ENCODE data around the gene ABHD10. TPM values are rescaled to one million over a fixed set of nuclear protein-coding genes. Genes with fewer than 3 reads are reported as not detected.

ABHD10 gene
- total RNA-seq, 1 donor from 2014 or later = 82.9 TPM

DNA sequence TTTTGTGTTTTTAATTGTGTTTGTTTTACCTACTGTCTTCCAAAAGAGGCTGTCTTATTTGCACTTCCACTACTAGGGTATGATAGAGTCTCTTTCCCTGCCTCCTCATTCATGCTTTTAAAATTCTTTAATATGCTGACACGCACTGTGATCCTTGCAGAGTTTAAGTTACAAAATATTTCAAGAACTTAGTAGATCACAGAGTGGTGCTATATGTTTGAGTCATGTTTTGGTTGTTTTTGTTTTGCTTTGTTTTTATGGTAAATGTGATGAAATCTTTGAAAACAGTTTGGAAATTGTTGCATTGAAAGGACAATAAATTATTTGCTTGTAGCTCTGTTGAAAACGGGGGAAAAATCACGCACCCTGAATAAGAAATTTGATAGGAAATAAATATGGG lies 5.9 kb upstream of the ABHD10 start:
- Mint-ChIP-seq H3K4me3 (no peak overlapping the region), H3K9me3 (no peaks in the 10 kb centered on the region), H3K27ac (no peak overlapping the region), H3K36me3 (peaks cover 4% of the 10 kb centered on the region), H3K4me1 (peaks cover 12% of the 10 kb centered on the region), H3K27me3 (ENCODE audit: insufficient read depth, low read depth) (no peaks in the 10 kb centered on the region)
- Histone ChIP-seq H3F3A (ENCODE audit: low read depth) (peaks cover 6% of the 10 kb centered on the region), H3K9me3 (ENCODE audit: low read depth) (no peaks in the 10 kb centered on the region), H2AFZ (replicated peaks) (no peak overlapping the region), H3K79me2 (ENCODE audit: low read depth) (no peaks in the 10 kb centered on the region), H3K27ac (no peak overlapping the region), H3K4me1 (no peaks in the 10 kb centered on the region), H3K4me2 (no peak overlapping the region), H3K4me3 (no peak overlapping the region), H4K20me1 (ENCODE audit: low read depth) (no peaks in the 10 kb centered on the region), H3K36me3 (no peaks in the 10 kb centered on the region), H3K9ac (no peak overlapping the region), H3K27me3 (peaks cover under 1% of the 10 kb centered on the region)
- no peak for TF ChIP-seq EZH2phosphoT487 (IDR thresholded peaks at IDR 0.05)
- DNase-seq (ENCODE audit: low spot score) = no peak

DNA sequence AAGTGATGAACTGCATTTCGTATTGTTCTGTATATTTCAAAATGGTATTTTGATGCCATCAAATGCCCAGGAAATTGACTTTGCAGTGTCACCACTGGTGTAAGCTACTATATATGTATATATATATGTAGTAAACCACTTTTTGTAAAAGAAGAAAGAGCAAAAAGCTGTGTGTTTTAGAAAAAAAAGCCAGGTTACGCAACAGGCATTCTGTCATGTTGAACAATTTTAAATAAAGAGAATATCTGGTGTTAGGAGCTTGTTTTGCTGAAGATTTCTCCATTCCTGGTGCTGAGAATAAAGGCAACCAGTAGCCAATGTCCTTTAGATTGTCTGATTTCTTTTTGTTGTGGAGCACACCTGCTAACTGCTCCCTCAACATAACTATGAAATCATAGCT lies 3.7 kb upstream of the ABHD10 start:
- no peak overlapping the region for H2AFZ ChIP-seq (replicated peaks)
- no peak overlapping the region for H3K9ac ChIP-seq
- H3K27me3 ChIP-seq = peaks cover 5% of the 10 kb centered on the region
- H3K27me3 Mint-ChIP-seq (ENCODE audit: insufficient read depth, low read depth) = no peaks in the 10 kb centered on the region
- no peaks in the 10 kb centered on the region for H3K9me3 ChIP-seq (ENCODE audit: low read depth)
- H3K4me2 ChIP-seq = no peak overlapping the region
- DNase-seq (ENCODE audit: low spot score) = no peak
- H3K36me3 ChIP-seq = no peaks in the 10 kb centered on the region
- no peak overlapping the region for H3K27ac ChIP-seq
- H3K4me1 Mint-ChIP-seq = peaks cover 21% of the 10 kb centered on the region
- no peak overlapping the region for H3K27ac Mint-ChIP-seq
- no peak overlapping the region for H3K4me3 Mint-ChIP-seq
- H4K20me1 ChIP-seq (ENCODE audit: low read depth) = no peaks in the 10 kb centered on the region
- peaks cover 2% of the 10 kb centered on the region for H3K36me3 Mint-ChIP-seq
- H3F3A ChIP-seq (ENCODE audit: low read depth) = peaks cover 14% of the 10 kb centered on the region
- no peaks in the 10 kb centered on the region for H3K9me3 Mint-ChIP-seq
- H3K4me3 ChIP-seq = no peak overlapping the region
- H3K4me1 ChIP-seq = peaks cover 7% of the 10 kb centered on the region
- TF ChIP-seq EZH2phosphoT487 (IDR thresholded peaks at IDR 0.05) = no peak
- TF ChIP-seq CTCF (IDR thresholded peaks at IDR 0.05) = no peak
- no peak for TF ChIP-seq EZH2 (IDR thresholded peaks at IDR 0.05)
- peaks cover 12% of the 10 kb centered on the region for H3K79me2 ChIP-seq (ENCODE audit: low read depth)

- Histone ChIP-seq H3F3A (ENCODE audit: low read depth) (peaks cover 14% of the 10 kb centered on the region), H3K4me3 (no peak overlapping the region), H2AFZ (replicated peaks) (no peak overlapping the region), H3K9ac (no peak overlapping the region), H3K36me3 (no peaks in the 10 kb centered on the region), H3K79me2 (ENCODE audit: low read depth) (peaks cover 24% of the 10 kb centered on the region), H3K27me3 (peaks cover 5% of the 10 kb centered on the region), H3K9me3 (ENCODE audit: low read depth) (no peaks in the 10 kb centered on the region), H3K4me1 (peaks cover 16% of the 10 kb centered on the region), H4K20me1 (ENCODE audit: low read depth) (peaks cover 4% of the 10 kb centered on the region), H3K27ac (no peak overlapping the region), H3K4me2 (no peak overlapping the region)
- no peak overlapping the region for H3K4me3 Mint-ChIP-seq
- H3K36me3 Mint-ChIP-seq = peaks cover 2% of the 10 kb centered on the region
- no peaks in the 10 kb centered on the region for H3K9me3 Mint-ChIP-seq
- H3K27me3 Mint-ChIP-seq (ENCODE audit: insufficient read depth, low read depth) = no peaks in the 10 kb centered on the region
- no peak overlapping the region for H3K27ac Mint-ChIP-seq
- H3K4me1 Mint-ChIP-seq = peaks cover 28% of the 10 kb centered on the region
- no peak for DNase-seq (ENCODE audit: low spot score)
- TF ChIP-seq EZH2 (IDR thresholded peaks at IDR 0.05) (no peak), CTCF (IDR thresholded peaks at IDR 0.05) (no peak), EZH2phosphoT487 (IDR thresholded peaks at IDR 0.05) (no peak)
Observed at GRCh38 chr3:111976254-111976653, 2.6 kb upstream of the ABHD10 start.

DNA sequence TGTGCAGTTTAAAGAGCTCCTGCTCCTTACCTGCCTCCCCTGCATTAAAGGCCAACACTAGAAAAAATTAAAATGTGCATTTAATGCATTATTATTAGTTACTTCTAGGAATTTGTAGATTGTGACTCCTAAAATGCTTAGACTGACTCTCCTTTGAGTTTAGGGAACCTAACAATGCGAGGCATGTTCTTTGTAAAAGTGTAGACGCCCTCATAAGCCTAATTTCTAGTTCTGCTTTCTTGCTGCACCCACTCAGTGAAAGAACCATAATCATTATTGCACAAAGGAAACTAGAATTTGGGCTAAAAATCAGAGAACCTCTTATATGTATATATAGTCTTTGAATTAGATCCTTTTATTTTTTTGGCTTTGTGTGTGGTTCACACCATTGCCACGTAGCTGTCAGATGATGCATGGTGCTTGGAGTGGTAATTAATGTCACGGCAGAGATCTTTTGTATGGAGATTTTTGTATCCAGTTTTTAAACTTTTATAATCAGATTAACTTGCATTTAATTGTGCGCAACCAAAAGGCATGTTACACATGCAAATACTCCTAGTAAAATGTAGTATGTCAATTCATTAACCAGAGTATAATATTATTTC lies 710 bp downstream of the ABHD10 start:
- peaks cover 7% of the 10 kb centered on the region for H4K20me1 ChIP-seq (ENCODE audit: low read depth)
- DNase-seq (ENCODE audit: low spot score) = no peak
- peaks cover 27% of the 10 kb centered on the region for H3K4me1 Mint-ChIP-seq
- peak overlapping the region; percentile 90 for H3K4me2 ChIP-seq
- H3K27me3 ChIP-seq = peaks cover 5% of the 10 kb centered on the region
- H3K4me1 ChIP-seq = peaks cover 24% of the 10 kb centered on the region
- peaks cover 4% of the 10 kb centered on the region for H3K36me3 ChIP-seq
- H3K9me3 ChIP-seq (ENCODE audit: low read depth) = no peaks in the 10 kb centered on the region
- H3K4me3 ChIP-seq = peak overlapping the region; percentile 79
- H3K9ac ChIP-seq = peak overlapping the region; percentile 18
- peaks cover 14% of the 10 kb centered on the region for H3F3A ChIP-seq (ENCODE audit: low read depth)
- peak overlapping the region; percentile 96 for H2AFZ ChIP-seq (replicated peaks)
- H3K27ac ChIP-seq = peak overlapping the region; percentile 20
- peak overlapping the region; percentile 80 for H3K27ac Mint-ChIP-seq
- peak overlapping the region; percentile 94 for H3K4me3 Mint-ChIP-seq
- H3K79me2 ChIP-seq (ENCODE audit: low read depth) = peaks cover 53% of the 10 kb centered on the region
- no peaks in the 10 kb centered on the region for H3K27me3 Mint-ChIP-seq (ENCODE audit: insufficient read depth, low read depth)
- H3K36me3 Mint-ChIP-seq = peaks cover 10% of the 10 kb centered on the region
- TF ChIP-seq EZH2 (IDR thresholded peaks at IDR 0.05) = peak; percentile 0
- no peak for TF ChIP-seq EZH2phosphoT487 (IDR thresholded peaks at IDR 0.05)
- no peak for TF ChIP-seq CTCF (IDR thresholded peaks at IDR 0.05)
- no peaks in the 10 kb centered on the region for H3K9me3 Mint-ChIP-seq
